Measurements from ENCODE around the gene RPUSD2. TPM values are rescaled to one million over a fixed set of nuclear protein-coding genes. Genes with fewer than 3 reads are reported as not detected.

The RPUSD2 gene
- total RNA-seq, 1 experiment from 2014 or later: 17.5 TPM

DNA sequence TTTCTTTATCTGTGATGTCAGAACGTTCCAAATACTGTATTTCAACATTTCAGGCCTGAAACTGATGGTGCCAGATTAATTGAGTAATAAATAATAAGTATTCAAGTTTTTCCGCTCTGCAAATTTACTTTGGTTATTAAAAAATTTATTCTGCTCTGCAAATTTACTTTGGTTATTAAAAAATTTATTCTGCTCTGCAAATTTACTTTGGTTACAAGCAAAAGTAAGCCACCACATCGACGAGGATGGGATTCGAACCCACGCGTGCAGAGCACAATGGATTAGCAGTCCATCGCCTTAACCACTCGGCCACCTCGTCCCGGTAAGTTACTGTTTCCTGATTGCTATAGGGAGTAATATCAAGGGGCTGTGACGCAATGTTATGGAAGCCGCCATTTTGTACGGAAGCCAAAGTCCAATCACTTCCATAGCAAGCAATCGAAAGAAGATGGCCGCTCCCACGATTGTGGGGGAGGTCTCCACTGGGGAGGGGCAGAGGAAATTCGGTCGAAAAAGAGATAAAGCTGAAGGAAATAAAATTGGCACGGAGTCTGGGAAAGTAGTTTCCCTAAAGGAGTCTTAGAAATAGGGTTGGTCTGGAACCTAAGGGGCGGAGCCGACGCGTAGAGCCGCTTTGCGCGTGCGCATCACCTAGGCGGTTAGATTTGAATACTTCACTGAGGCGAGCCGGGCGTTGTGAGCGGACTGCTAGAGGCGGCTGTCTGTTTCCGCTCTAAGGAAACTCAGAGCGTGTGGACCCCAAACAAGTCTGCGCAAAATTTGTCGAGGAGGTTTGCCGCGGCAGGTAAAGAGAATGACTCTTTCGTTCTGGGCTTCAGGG, 24.7 kb downstream of the RPUSD2 start, which contains the start of gene KNL1:
TSS of gene KNL1 (plus strand) at position 662 of the 841 bp plus-strand sequence. CDS start 8,683 bp downstream, outside the sequence.
- in situ Hi-C loops (cut with HindIII; ENCODE audit: low pct_unique_long_range_greater_than_20kb, low sequenced_read_pairs): no loop called here
- DNase-seq (ENCODE audit: low read depth, low spot score) (peak; percentile 99), ATAC-seq (peak; percentile 88)
- ChIA-PET POLR2A (no interaction called here), CTCF (no interaction called here)
- H3K36me3 ChIP-seq (ENCODE audit: control insufficient read depth, insufficient read depth, low read length): peaks cover 3% of the 10 kb centered on the region; the same call in 1 of the 2 replicates
- peaks cover 29% of the 10 kb centered on the region for H3K4me1 ChIP-seq (ENCODE audit: control insufficient read depth, insufficient read depth, low read length)
- no TSS peak for BruUV-seq (replicated peaks)
- TF ChIP-seq POLR2AphosphoS5 (IDR thresholded peaks at IDR 0.05; ENCODE audit: low read depth, low read length) (peak; percentile 80), TCF7L2 (IDR thresholded peaks at IDR 0.05; ENCODE audit: low read depth, low read length) (peak; percentile 73), REST (IDR thresholded peaks at IDR 0.05; ENCODE audit: insufficient read depth in 1 of 2, low read depth in 2 of 2, low read length in 1 of 2) (no peak), SIN3A (IDR thresholded peaks at IDR 0.05; ENCODE audit: borderline replicate concordance, insufficient read depth, low read depth, low read length) (peak; percentile 99)
- TF ChIP-seq, protein P1, sequence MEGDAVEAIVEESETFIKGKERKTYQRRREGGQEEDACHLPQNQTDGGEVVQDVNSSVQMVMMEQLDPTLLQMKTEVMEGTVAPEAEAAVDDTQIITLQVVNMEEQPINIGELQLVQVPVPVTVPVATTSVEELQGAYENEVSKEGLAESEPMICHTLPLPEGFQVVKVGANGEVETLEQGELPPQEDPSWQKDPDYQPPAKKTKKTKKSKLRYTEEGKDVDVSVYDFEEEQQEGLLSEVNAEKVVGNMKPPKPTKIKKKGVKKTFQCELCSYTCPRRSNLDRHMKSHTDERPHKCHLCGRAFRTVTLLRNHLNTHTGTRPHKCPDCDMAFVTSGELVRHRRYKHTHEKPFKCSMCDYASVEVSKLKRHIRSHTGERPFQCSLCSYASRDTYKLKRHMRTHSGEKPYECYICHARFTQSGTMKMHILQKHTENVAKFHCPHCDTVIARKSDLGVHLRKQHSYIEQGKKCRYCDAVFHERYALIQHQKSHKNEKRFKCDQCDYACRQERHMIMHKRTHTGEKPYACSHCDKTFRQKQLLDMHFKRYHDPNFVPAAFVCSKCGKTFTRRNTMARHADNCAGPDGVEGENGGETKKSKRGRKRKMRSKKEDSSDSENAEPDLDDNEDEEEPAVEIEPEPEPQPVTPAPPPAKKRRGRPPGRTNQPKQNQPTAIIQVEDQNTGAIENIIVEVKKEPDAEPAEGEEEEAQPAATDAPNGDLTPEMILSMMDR (IDR thresholded peaks at IDR 0.05): no peak
- H3K4me3 ChIP-seq (ENCODE audit: low read depth in 2 of 2, low read length in 2 of 2): peak within 1 kb of the TSS; percentile 68 to 77
- intact Hi-C loops (cut with micrococcal nuclease; ENCODE audit: unreplicated experiment): no loop called here
- H3K27me3 ChIP-seq (ENCODE audit: control insufficient read depth, insufficient read depth, low read length): no peaks in the 10 kb centered on the region
- H3K27ac ChIP-seq (ENCODE audit: low read length): peak within 1 kb of the TSS; percentile 97
- no peaks in the 10 kb centered on the region for H3K9me3 ChIP-seq (ENCODE audit: control insufficient read depth, insufficient read depth, low read depth, low read length)

DNA sequence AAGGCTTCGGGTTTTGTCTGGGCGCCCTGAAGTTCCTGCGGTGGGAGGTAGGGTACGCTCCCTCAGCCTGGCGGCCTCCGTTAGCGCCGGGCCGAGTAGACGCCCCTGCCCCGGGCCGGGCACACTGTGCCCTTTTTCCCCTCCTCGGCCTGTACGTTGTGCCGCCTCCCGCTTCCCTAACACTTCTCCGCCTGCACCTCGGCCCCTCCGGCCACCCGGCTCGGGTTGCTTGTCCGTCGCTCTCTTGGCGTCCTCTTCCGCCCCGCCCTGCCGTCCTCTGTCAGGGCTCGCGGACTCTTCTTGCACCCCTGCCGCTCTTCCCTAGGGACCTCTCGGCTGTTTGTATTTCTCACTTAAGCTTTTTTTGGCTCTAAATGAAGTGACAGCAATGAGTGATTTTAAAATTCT, 25.3 kb downstream of the RPUSD2 start:
- intact Hi-C loops (cut with micrococcal nuclease; ENCODE audit: unreplicated experiment) (no loop called here), in situ Hi-C loops (cut with HindIII; ENCODE audit: low pct_unique_long_range_greater_than_20kb, low sequenced_read_pairs) (no loop called here)
- Histone ChIP-seq H3K9me3 (ENCODE audit: control insufficient read depth, insufficient read depth, low read depth, low read length) (no peaks in the 10 kb centered on the region), H3K4me1 (ENCODE audit: control insufficient read depth, insufficient read depth, low read length) (peaks cover 29% of the 10 kb centered on the region), H3K27me3 (ENCODE audit: control insufficient read depth, insufficient read depth, low read length) (no peaks in the 10 kb centered on the region), H3K27ac (ENCODE audit: low read length) (peak overlapping the region; percentile 97), H3K4me3 (ENCODE audit: low read depth in 2 of 2, low read length in 2 of 2) (peak overlapping the region; percentile 68 to 77), H3K36me3 (ENCODE audit: control insufficient read depth, insufficient read depth, low read length) (peaks cover 3% of the 10 kb centered on the region; the same call in 1 of the 2 replicates)
- no peak for TF ChIP-seq TCF7L2 (IDR thresholded peaks at IDR 0.05; ENCODE audit: low read depth, low read length)
- TF ChIP-seq SIN3A (IDR thresholded peaks at IDR 0.05; ENCODE audit: borderline replicate concordance, insufficient read depth, low read depth, low read length): no peak; the same call in 1 of the 2 replicates
- TF ChIP-seq POLR2AphosphoS5 (IDR thresholded peaks at IDR 0.05; ENCODE audit: low read depth, low read length): no peak; the same call in 1 of the 2 replicates
- TF ChIP-seq REST (IDR thresholded peaks at IDR 0.05; ENCODE audit: insufficient read depth in 1 of 2, low read depth in 2 of 2, low read length in 1 of 2): no peak
- CTCF ChIA-PET: no interaction called here
- no peak for DNase-seq (ENCODE audit: low read depth, low spot score)
- ATAC-seq: peak; percentile 72
- no TSS peak for BruUV-seq (replicated peaks)
- POLR2A ChIA-PET: interaction anchor here (0.9 kb wide), 1 partner anchor 188 kb away, joined by 4 read pairs; no protein-coding TSS in a partner anchor
